ENCODE results near the gene SMAD5.

SMAD5 gene

GRCh38 chr5:136230176-136230575, 97.5 kb downstream of the SMAD5 start:
- no peak for DNase-seq

- DNase-seq: no peak
Measured at GRCh38 chr5:136232316-136232715, 99.7 kb downstream of the SMAD5 start.

Data from activated CD4-positive, CD25-positive, alpha-beta regulatory T cell treated with anti-CD3 and anti-CD28 coated beads, Interleukin-2, amount 50 U/mL, for 72 hours (primary cell).